Common myeloid progenitor, CD34-positive (primary cell): ENCODE results near the gene ZDHHC24.
"Not testable (repeated sequence)": the region's sequence is repeated elsewhere in the genome, so short reads cannot be mapped to it uniquely, and the experiment has no call there.

ENCODE experiments used
- CTCF ChIA-PET: fragments of 350-600 bp; sonication (Branson Sonifier 250); formaldehyde crosslinking; loops from one replicate; lab custom pipeline; 2021; ENCODE audit warnings: antibody characterized with exemption; lab: Charles Lee
- POLR2A ChIA-PET: fragments of 350-600 bp; sonication (Branson Sonifier 250); formaldehyde crosslinking; loops from one replicate; lab custom pipeline; 2021; ENCODE audit warnings: antibody characterized with exemption; lab: Charles Lee
- DNase-seq, 3 donors: peaks; one replicate each; pipeline versions ENCODE4 v3.0.0 to v3.0.0-alpha.2; 2013
- H3K27ac ChIP-seq, 2 experiments: 1 replicate in 1 of 2; 2 replicates in 1 of 2; pipeline ENCODE4 v1.7.0; 2013; ENCODE audit warnings: inconsistent platforms in 2 of 2, low read length in 2 of 2, mild to moderate bottlenecking in 2 of 2, low read depth in 1 of 2, moderate library complexity in 1 of 2; ENCODE audit not compliant: severe bottlenecking in 2 of 2, insufficient read depth in 1 of 2, poor library complexity in 1 of 2
- H3K27me3 ChIP-seq, 5 experiments: replicated peaks in 2 of 5; 1 replicate in 3 of 5; 2 replicates in 2 of 5; pipeline versions ENCODE4 v1.6.1 to v1.7.0; 2013; ENCODE audit warnings: low read length in 4 of 5, mild to moderate bottlenecking in 2 of 5, moderate library complexity in 2 of 5, inconsistent platforms in 1 of 5; ENCODE audit not compliant: insufficient read depth in 5 of 5, control insufficient read depth in 4 of 5
- H3K36me3 ChIP-seq, 4 experiments: 1 replicate in 2 of 4; 2 replicates in 2 of 4; pipeline versions ENCODE4 v1.6.1 to v1.7.0; 2013; ENCODE audit warnings: low read length in 3 of 4, control low read depth in 1 of 4, mild to moderate bottlenecking in 1 of 4; ENCODE audit not compliant: control insufficient read depth in 4 of 4, insufficient read depth in 4 of 4
- H3K4me1 ChIP-seq, 4 experiments: 1 replicate in 3 of 4; 2 replicates in 1 of 4; pipeline versions ENCODE4 v1.6.1 to v1.7.1; 2013; ENCODE audit warnings: low read length in 3 of 4, mild to moderate bottlenecking in 3 of 4, control low read depth in 1 of 4, inconsistent platforms in 1 of 4, moderate library complexity in 1 of 4; ENCODE audit not compliant: control insufficient read depth in 4 of 4, insufficient read depth in 4 of 4; ENCODE audit errors: control extremely low read depth in 1 of 4
- H3K4me3 ChIP-seq, 7 experiments: 1 replicate in 4 of 7; 2 replicates in 3 of 7; pipeline versions ENCODE4 v1.5.1 to v1.7.0; 2013; ENCODE audit warnings: mild to moderate bottlenecking in 7 of 7, low read length in 6 of 7, moderate library complexity in 6 of 7, inconsistent platforms in 2 of 7, low read depth in 2 of 7, control low read depth in 1 of 7; ENCODE audit not compliant: insufficient read depth in 4 of 7, control insufficient read depth in 1 of 7; ENCODE audit errors: extremely low read depth in 1 of 7
- H3K9me3 ChIP-seq, 5 experiments: 1 replicate in 4 of 5; 2 replicates in 1 of 5; pipeline versions ENCODE4 v1.6.1 to v1.7.1; 2013; ENCODE audit warnings: low read length in 4 of 5, mild to moderate bottlenecking in 2 of 5, inconsistent platforms in 1 of 5, low read depth in 1 of 5, moderate library complexity in 1 of 5; ENCODE audit not compliant: control insufficient read depth in 4 of 5, insufficient read depth in 2 of 5; ENCODE audit errors: control extremely low read depth in 1 of 5
- WGBS: methylation state at CpG from one replicate; pipeline ENCODE4 v1.1.5; 2013; ENCODE audit not compliant: insufficient coverage; 5-methylcytosine and 5-hydroxymethylcytosine counted together

The ZDHHC24 gene

DNA sequence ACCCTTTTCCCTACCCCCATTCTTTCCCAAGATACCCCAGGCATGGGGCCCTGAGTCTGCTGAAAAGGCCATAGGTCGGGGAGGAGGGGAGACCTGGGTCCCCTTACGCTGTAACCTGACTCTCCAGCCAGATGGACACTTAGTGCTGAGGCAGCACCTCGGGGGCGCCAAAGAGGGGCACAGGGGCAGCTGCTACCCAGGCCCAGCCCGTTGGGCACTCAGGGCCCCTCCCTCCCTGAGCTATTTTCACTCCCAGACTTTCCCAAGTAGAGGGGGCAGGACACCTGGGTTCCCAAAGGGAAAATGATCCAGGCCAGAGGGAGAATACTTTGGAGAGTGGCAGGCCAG is 1.8 kb upstream of the ZDHHC24 start:
- CTCF ChIA-PET = interaction anchor here (0.7 kb wide), 1 partner anchor 90 kb away, joined by 3 read pairs; no protein-coding TSS in a partner anchor

DNA sequence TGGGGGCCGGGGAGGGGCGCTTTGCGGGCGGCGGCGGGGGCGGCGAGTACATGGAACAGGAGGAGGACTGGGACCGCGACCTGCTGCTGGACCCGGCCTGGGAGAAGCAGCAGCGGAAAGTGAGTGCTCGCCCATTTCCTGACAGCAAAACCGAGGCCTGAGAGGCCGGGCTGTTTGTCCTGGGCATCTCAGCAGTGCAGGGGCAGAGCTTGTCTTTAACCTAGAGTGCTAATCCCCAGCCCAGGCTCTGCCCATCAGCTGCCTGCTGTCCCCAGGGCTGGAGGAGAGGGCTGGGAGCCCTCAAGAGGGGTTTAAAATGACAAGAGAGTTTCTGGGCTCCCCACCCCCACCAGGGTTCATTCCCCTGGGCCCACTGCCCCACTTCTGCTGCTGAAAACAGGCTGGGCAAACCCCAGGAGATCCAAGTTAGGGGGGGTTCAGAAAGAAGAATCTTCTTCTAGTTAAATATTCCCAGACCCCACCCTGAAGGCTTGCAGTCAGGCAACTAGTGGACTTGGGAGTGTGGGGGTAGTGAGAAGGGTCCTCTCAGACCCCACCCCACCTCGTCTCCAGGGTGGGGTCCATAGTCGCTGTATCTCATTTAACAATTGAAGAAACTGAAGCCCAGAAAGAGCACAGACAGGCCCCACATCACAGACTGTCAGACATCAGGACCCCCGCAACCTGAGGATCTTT is 1.3 kb upstream of the ZDHHC24 start:
- no peak for DNase-seq
- POLR2A ChIA-PET = interaction anchor here (1.5 kb wide), 1 partner anchor 70 kb away, joined by 3 read pairs; no protein-coding TSS in a partner anchor
- CTCF ChIA-PET = interaction anchor here (0.7 to 2.0 kb wide), 2 partner anchors 22 to 90 kb away, joined by 3 to 5 read pairs; partner anchors contain the start of gene CTSF
- Histone ChIP-seq H3K27me3 (peaks cover 0 to 9% (median 0%) of the 10 kb centered on the region in 5 experiments), H3K27ac (no peak overlapping the region), H3K4me1 (peaks cover 13 to 40% (median 31%) of the 10 kb centered on the region in 4 experiments), H3K4me3 (peak overlapping the region in 1 of 7 experiments; percentile 88), H3K9me3 (no peaks in the 10 kb centered on the region), H3K36me3 (peaks cover 0 to 11% (median 9%) of the 10 kb centered on the region in 4 experiments)
- 49% methylated on average over 16 of the region's 18 CpGs for WGBS

More for the DNA sequence above, 1.8 kb upstream of the ZDHHC24 start:
- WGBS = 68% methylated on average over 3 of the region's 5 CpGs
- no peak for DNase-seq
- H3K4me3 ChIP-seq = no peak overlapping the region
- H3K9me3 ChIP-seq = no peaks in the 10 kb centered on the region
- peaks cover 13 to 34% (median 29%) of the 10 kb centered on the region in 4 experiments for H3K4me1 ChIP-seq
- H3K27ac ChIP-seq = no peak overlapping the region
- peaks cover 0 to 5% (median 4%) of the 10 kb centered on the region in 4 experiments for H3K36me3 ChIP-seq
- POLR2A ChIA-PET = no interaction called here
- H3K27me3 ChIP-seq = peaks cover 0 to 9% (median 0%) of the 10 kb centered on the region in 5 experiments

DNA sequence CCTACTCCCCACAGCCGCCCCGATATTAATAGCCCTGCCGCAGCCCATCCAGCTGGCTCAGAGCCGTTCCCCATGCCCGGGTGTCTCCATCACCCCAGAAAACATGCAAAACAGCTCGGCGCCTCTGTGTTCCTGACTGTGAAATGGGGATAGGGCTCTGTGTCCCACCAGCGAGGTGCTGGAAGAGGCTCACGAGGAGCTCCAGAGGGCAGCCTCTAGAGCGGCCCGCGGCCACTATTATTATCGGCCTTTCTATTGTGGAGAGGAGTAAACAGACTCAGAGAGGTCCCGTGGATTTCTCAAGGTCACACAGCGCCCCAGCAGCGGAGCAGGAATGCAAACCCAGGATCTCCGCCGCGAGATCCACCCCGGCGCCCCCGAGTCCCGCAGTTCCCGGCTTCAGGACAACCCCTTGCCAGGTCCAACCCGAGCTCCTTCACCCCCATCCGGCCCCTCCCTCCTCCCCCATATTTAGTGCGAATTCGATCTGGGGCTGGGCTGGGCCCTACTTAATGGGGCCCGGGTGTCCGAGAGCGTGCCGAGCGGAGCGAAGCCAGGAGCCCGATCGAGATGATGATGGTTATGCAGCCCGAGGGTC is 619 bp upstream of the ZDHHC24 start, which contains the start of gene ACTN3:
Gene ACTN3, plus strand, starts transcription at position 536 of the 598 bp plus-strand sequence. Its CDS starts 35 bp downstream, at position 571.
- Histone ChIP-seq H3K27ac (peak within 1 kb of the TSS; percentile 54 to 88), H3K4me1 (peaks cover 13 to 40% (median 31%) of the 10 kb centered on the region in 4 experiments), H3K36me3 (peaks cover 0 to 17% (median 15%) of the 10 kb centered on the region in 4 experiments), H3K4me3 (peak within 1 kb of the TSS; percentile 51 to 92 (median 78)), H3K27me3 (peaks cover 0 to 9% (median 0%) of the 10 kb centered on the region in 5 experiments), H3K9me3 (no peaks in the 10 kb centered on the region)
- ChIA-PET CTCF (interaction anchor here (0.9 to 2.0 kb wide), 7 partner anchors 9 to 166 kb away, joined by 3 to 5 read pairs (median 4); partner anchors contain the start of genes CCDC87, CCS and CTSF), POLR2A (interaction anchor here (1.0 to 1.9 kb wide), 5 partner anchors 66 to 132 kb away, joined by 3 to 11 read pairs (median 3); partner anchors contain the start of genes DPP3, RBM4 and RBM4B)
- no peak for DNase-seq
- WGBS = 7% methylated on average over 21 of the region's 37 CpGs

DNA sequence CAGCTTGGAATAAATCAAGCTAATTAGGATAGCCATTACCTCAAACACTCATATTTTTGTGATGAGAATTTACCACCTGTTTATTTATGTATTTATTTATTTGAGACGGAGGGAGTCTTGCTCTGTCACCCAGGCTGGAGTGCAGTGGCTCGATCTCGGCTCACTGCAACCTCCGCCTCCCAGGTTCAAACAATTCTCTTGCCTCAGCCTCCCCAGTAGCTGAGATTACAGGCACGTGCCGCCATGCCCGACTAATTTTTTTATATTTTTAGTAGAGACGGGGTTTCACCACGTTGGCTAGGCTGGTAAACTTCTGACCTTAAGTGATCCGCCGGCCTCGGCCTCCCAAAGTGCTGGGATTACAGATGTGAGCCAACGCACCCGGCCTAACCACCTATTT is 896 bp downstream of the ZDHHC24 start:
- Histone ChIP-seq H3K4me1 (peaks cover 13 to 40% (median 31%) of the 10 kb centered on the region in 4 experiments), H3K4me3 (peak overlapping the region in 6 of 7 experiments; percentile 65 to 92 (median 79)), H3K27ac (peak overlapping the region in 1 of 2 experiments; percentile 88), H3K36me3 (peaks cover 2 to 25% (median 17%) of the 10 kb centered on the region in 4 experiments)
- not testable (repeated sequence) for H3K27me3 ChIP-seq, H3K9me3 ChIP-seq, DNase-seq
- WGBS = 80% methylated on average over 14 of the region's 14 CpGs
- CTCF ChIA-PET = interaction anchor here (1.0 to 1.8 kb wide), 6 partner anchors 15 to 281 kb away, joined by 3 to 5 read pairs (median 4); partner anchors contain the start of genes CCDC87, CCS and RBM4
- POLR2A ChIA-PET = interaction anchor here (1.3 to 1.9 kb wide), 2 partner anchors 94 to 133 kb away, joined by 7 to 11 read pairs; partner anchors contain the start of genes RBM4 and RBM4B

DNA sequence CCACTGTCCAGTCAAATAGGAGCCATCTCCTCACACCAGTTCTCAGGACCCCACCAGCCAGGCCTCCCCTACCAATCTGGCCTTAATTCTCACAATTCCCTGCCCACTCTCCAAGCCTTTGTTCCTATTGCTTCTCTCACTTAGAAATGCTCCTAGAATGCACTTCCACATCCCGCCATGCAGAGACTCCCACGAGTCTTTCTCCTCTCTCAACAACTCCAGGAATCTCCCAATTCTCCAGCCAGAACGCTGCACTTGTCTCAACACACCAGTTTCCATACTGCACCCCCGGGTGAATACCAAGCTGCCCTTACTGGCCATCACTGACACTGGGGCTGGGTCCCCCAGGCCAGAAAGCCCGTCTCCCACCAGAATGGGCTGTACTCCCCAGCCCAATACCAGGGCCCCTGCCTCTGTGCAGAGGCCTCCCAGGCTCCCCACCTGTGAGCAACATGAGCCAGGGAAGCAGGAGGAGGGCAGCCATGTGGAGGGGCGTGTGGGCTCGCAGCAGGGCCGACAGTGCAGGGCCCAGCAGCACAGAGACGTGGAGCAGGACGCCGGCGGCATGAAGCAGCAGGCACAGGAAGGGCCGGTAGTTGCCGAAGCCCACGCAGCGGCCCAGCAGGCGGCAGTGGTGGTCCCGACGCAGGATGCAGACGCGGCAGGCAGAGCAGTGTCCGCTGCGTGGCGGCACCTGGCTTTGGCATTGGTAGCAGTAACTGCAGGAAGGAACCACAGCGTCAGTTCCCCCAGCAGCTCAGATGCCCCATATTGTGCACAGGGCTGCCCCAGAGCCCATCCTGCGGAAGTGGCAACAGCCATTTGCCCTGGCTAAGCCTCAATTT is 2.4 kb downstream of the ZDHHC24 start:
- H3K4me3 ChIP-seq = peak overlapping the region in 6 of 7 experiments; percentile 30 to 88 (median 58)
- H3K27me3 ChIP-seq = peaks cover 0 to 3% (median 0%) of the 10 kb centered on the region in 5 experiments
- WGBS = 20% methylated on average over 26 of the region's 26 CpGs
- ChIA-PET CTCF (interaction anchor here (1.0 to 3.1 kb wide), 8 partner anchors 10 to 137 kb away, joined by 3 to 8 read pairs (median 4); partner anchors contain the start of gene RBM4B), POLR2A (interaction anchor here (0.5 to 1.5 kb wide), 2 partner anchors 96 to 135 kb away, joined by 3 to 7 read pairs; partner anchors contain the start of gene RBM4B)
- peaks cover 9 to 40% (median 27%) of the 10 kb centered on the region in 4 experiments for H3K36me3 ChIP-seq
- peak overlapping the region; percentile 40 to 77 for H3K27ac ChIP-seq
- peak; percentile 89 to 94 (median 92) for DNase-seq
- H3K9me3 ChIP-seq = no peaks in the 10 kb centered on the region
- H3K4me1 ChIP-seq = peaks cover 13 to 40% (median 31%) of the 10 kb centered on the region in 4 experiments

DNA sequence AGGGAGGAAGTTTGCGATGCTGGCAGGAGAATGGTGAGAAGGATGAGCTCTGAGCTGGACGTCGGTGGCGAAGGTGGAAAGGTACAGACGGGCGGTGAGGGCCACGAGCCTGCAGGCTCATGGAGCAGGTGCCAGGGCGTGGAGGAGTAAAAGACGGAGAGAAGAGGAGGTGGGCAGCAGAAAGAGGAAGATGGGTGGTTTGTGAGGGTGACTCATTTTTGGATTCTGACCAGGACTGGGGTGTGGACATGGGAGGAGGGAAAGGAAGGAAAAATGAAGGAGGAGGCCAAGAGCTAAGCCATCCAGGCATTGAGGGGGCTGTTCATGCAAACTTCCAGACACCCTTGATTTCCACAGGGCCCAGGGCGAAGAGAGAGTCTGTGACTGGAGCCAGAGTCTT is 3.5 kb downstream of the ZDHHC24 start:
- H3K27me3 ChIP-seq = peaks cover 0 to 3% (median 0%) of the 10 kb centered on the region in 5 experiments
- peaks cover 13 to 40% (median 31%) of the 10 kb centered on the region in 4 experiments for H3K4me1 ChIP-seq
- 86% methylated on average over 10 of the region's 10 CpGs for WGBS
- ChIA-PET CTCF (interaction anchor here (0.7 to 3.1 kb wide), 6 partner anchors 9 to 138 kb away, joined by 3 to 8 read pairs (median 3); no protein-coding TSS in a partner anchor), POLR2A (no interaction called here)
- peaks cover 9 to 44% (median 28%) of the 10 kb centered on the region in 4 experiments for H3K36me3 ChIP-seq
- peak overlapping the region in 1 of 2 experiments; percentile 62 for H3K27ac ChIP-seq
- H3K9me3 ChIP-seq = no peaks in the 10 kb centered on the region
- DNase-seq = no peak
- no peak overlapping the region for H3K4me3 ChIP-seq
